Stimulated activated CD4-positive, alpha-beta T cell treated with anti-CD3 and anti-CD28 coated beads, Interleukin-15, amount 100 ng/mL, for 1 hour (primary cell): ENCODE results near the gene C17orf114.

Experiments
- DNase-seq, 2 donors: peaks; one replicate each; pipeline ENCODE4 v3.0.0-alpha.2; 2020; ENCODE audit warnings: low read depth in 1 of 2, low spot score in 1 of 2

The C17orf114 gene

GRCh38 chr17:4788159-4788806, 13.8 kb downstream of the C17orf114 start:
- no peak for DNase-seq

GRCh38 chr17:4786516-4786915, 15.6 kb downstream of the C17orf114 start:
- DNase-seq: no peak

- no peak for DNase-seq
Observed at GRCh38 chr17:4786106-4786511, 16.0 kb downstream of the C17orf114 start, which contains the start of gene VMO1. VMO1 (minus strand) TSS chr17:4786364; CDS start chr17:4786352, 12 bp downstream.

- DNase-seq: no peak
Observed at GRCh38 chr17:4785311-4786105, 16.6 kb downstream of the C17orf114 start.

- DNase-seq: no peak
Observed at GRCh38 chr17:4782652-4783051, 19.5 kb downstream of the C17orf114 start.

- DNase-seq: no peak
Observed at GRCh38 chr17:4780325-4780955, 21.7 kb downstream of the C17orf114 start.

- DNase-seq: no peak
Observed at GRCh38 chr17:4777969-4778760, 24.0 kb downstream of the C17orf114 start.

GRCh38 chr17:4772235-4772613, 29.9 kb downstream of the C17orf114 start:
- no peak for DNase-seq

GRCh38 chr17:4771519-4772234, 30.5 kb downstream of the C17orf114 start, which contains the start of gene TM4SF5:
TM4SF5 (plus strand) TSS chr17:4771886; CDS start chr17:4771923, 37 bp downstream.
- DNase-seq: no peak

GRCh38 chr17:4769628-4770027, 32.5 kb downstream of the C17orf114 start:
- no peak for DNase-seq

- DNase-seq: no peak
Observed at GRCh38 chr17:4768298-4768697, 33.8 kb downstream of the C17orf114 start.

- no peak for DNase-seq
Observed at GRCh38 chr17:4766723-4767122, 35.4 kb downstream of the C17orf114 start.

- no peak for DNase-seq
Observed at GRCh38 chr17:4766201-4766600, 35.9 kb downstream of the C17orf114 start.

GRCh38 chr17:4764595-4764994, 37.5 kb downstream of the C17orf114 start:
- no peak for DNase-seq

- DNase-seq: no peak
Observed at GRCh38 chr17:4759776-4760236, 42.3 kb downstream of the C17orf114 start.

GRCh38 chr17:4753392-4753791, 48.7 kb downstream of the C17orf114 start:
- no peak for DNase-seq

- DNase-seq: no peak
Observed at GRCh38 chr17:4751932-4752331, 50.2 kb downstream of the C17orf114 start.
